ENCODE data around the gene IGSF21. TPM values are rescaled to one million over a fixed set of nuclear protein-coding genes. Genes with fewer than 3 reads are reported as not detected.

Gene IGSF21
- total and polyA plus RNA-seq, 2 of the 8 experiments (the other 6 are each of a cell fraction or from before 2014, with no cell fraction given): 22.5 to 28.5 TPM

GRCh38 chr1:18396247-18396980 lies 288.8 kb downstream of the IGSF21 start:
- no peak overlapping the region for H2AK5ac ChIP-seq (ENCODE audit: low read depth, low read length)
- no peaks in the 10 kb centered on the region; a peak in 3 of 7 replicates for H3K27me3 ChIP-seq (replicated peaks in 1 of 4; ENCODE audit: control insufficient read depth in 3 of 4, extremely low read depth in 1 of 4, insufficient read depth in 3 of 4, low read length in 3 of 4)
- no peak overlapping the region for H4K91ac ChIP-seq (replicated peaks; ENCODE audit: insufficient read length, low read length)
- FAIRE-seq (no peak), DNase-seq (ENCODE audit: low read depth in 1 of 2, low spot score in 2 of 2) (no peak)
- no peak for TF ChIP-seq CHD2 (IDR thresholded peaks at IDR 0.05; ENCODE audit: low read length)
- no peak for TF ChIP-seq ASH2L (IDR thresholded peaks at IDR 0.05; ENCODE audit: low read length)
- no peak for TF ChIP-seq ATF3 (IDR thresholded peaks at IDR 0.05; ENCODE audit: insufficient read depth, low read depth, low read length)
- no peak for TF ChIP-seq TAF7 (optimal IDR thresholded peaks at IDR 0.05; ENCODE audit: borderline replicate concordance, low read depth, low read length)
- H3K23ac ChIP-seq (ENCODE audit: insufficient read length): no peak overlapping the region
- POLR2A ChIA-PET (ENCODE audit: partially characterized antibody): interaction anchor here (1.2 kb wide), 1 partner anchor 87 kb away, joined by 3 read pairs; no protein-coding TSS in a partner anchor
- H2BK20ac ChIP-seq (ENCODE audit: low read length): no peak overlapping the region
- no peak overlapping the region for H3K4me3 ChIP-seq (ENCODE audit: extremely low read depth in 1 of 4, insufficient read depth in 2 of 4, low read depth in 3 of 4, low read length in 4 of 4)
- H3K79me1 ChIP-seq (ENCODE audit: low read depth, low read length): no peaks in the 10 kb centered on the region
- no peak overlapping the region for H3K14ac ChIP-seq (ENCODE audit: insufficient read length)
- H2BK5ac ChIP-seq (ENCODE audit: low read depth, low read length): no peak overlapping the region
- H3K36me3 ChIP-seq (ENCODE audit: control insufficient read depth in 2 of 4, insufficient read depth in 4 of 4, low read length in 3 of 4): no peaks in the 10 kb centered on the region
- no peak overlapping the region for H3K4ac ChIP-seq (replicated peaks; ENCODE audit: insufficient read length, low read depth, low read length)
- H4K20me1 ChIP-seq (replicated peaks in 1 of 2; ENCODE audit: control insufficient read depth in 1 of 2, insufficient read depth in 2 of 2, low read length in 2 of 2): no peaks in the 10 kb centered on the region
- no peak overlapping the region for H3K4me2 ChIP-seq (ENCODE audit: insufficient read depth in 1 of 2, low read depth in 2 of 2, low read length in 2 of 2)
- H3K18ac ChIP-seq (ENCODE audit: extremely low read depth, low read length): no peak overlapping the region
- no peak overlapping the region for H4K8ac ChIP-seq (ENCODE audit: extremely low read depth, insufficient read depth, low read length)
- WGBS, 2 experiments (ENCODE audit: extremely low coverage in 1 of 2, insufficient coverage in 1 of 2, insufficient read length in 1 of 2, insufficient replicate concordance in 2 of 2, low coverage in 1 of 2, low lambda C conversion rate in 2 of 2, missing lambda C conversion rate in 1 of 2): 77% methylated on average over 7 of the region's 7 CpGs; no CpG with 5 or more reads in 1 of the 2 experiments
- no peak overlapping the region for H3K56ac ChIP-seq (replicated peaks; ENCODE audit: insufficient read length, low read depth, low read length)
- no peak overlapping the region for H2BK12ac ChIP-seq (ENCODE audit: low read depth, low read length)
- no peak overlapping the region for H3K9ac ChIP-seq (replicated peaks in 1 of 4; ENCODE audit: extremely low read depth in 1 of 4, low read depth in 3 of 4, low read length in 3 of 4)
- H2BK120ac ChIP-seq (replicated peaks; ENCODE audit: low read depth, low read length): no peak overlapping the region
- H3K79me2 ChIP-seq (ENCODE audit: control insufficient read depth in 1 of 2, insufficient read depth in 2 of 2, low read length in 2 of 2): no peaks in the 10 kb centered on the region
- H3K27ac ChIP-seq (ENCODE audit: low read depth, low read length): no peak overlapping the region
- no peak overlapping the region for H2BK15ac ChIP-seq (ENCODE audit: low read length)
- peaks cover 0 to 7% (median 3%) of the 10 kb centered on the region in 4 experiments; a peak in 3 of 7 replicates for H3K4me1 ChIP-seq (replicated peaks in 1 of 4; ENCODE audit: control insufficient read depth in 3 of 4, insufficient read depth in 4 of 4, low read length in 3 of 4)
- no peak overlapping the region for H2AFZ ChIP-seq (ENCODE audit: low read length)
- CTCF ChIA-PET (ENCODE audit: partially characterized antibody): interaction anchor here (0.6 to 3.1 kb wide), 16 partner anchors 9 to 185 kb away, joined by 3 to 15 read pairs (median 3); no protein-coding TSS in a partner anchor
- H3K9me3 ChIP-seq (ENCODE audit: insufficient read depth in 2 of 2, low read depth in 1 of 2, low read length in 1 of 2): no peaks in the 10 kb centered on the region
- no peaks in the 10 kb centered on the region for H3K23me2 ChIP-seq (ENCODE audit: low read depth, low read length)
- no peak overlapping the region for H4K5ac ChIP-seq (ENCODE audit: insufficient read length, low read depth, low read length)
